SK-N-SH treated with all-trans-retinoic acid at 6 μM for 48 hours (cell line): ENCODE measurements around the gene SCIMP.

Experiments used
- ATAC-seq: fragments of 200-7000 bp; cut with Tn5 transposase; 3 replicates; pipeline ENCODE4 v1.9.1; 2020; ENCODE audit warnings: mild to moderate bottlenecking, moderate library complexity
- ARNTL ChIP-seq: fragments of 450-650 bp; formaldehyde crosslinking; IDR thresholded peaks from 2 replicates; pipeline ENCODE4 v1.5.0; 2020; ENCODE audit warnings: low read depth, mild to moderate bottlenecking, moderate library complexity, borderline replicate concordance
- BACH2 ChIP-seq: fragments of 250-450 bp; sonication (Bioruptor Pico); IDR thresholded peaks from 2 replicates; pipeline ENCODE4 v1.9.0; 2021; ENCODE audit warnings: mild to moderate bottlenecking, borderline replicate concordance
- ESRRG ChIP-seq: fragments of 250-450 bp; sonication (Bioruptor Pico); IDR thresholded peaks from 2 replicates; pipeline ENCODE4 v1.6.1; 2021; ENCODE audit warnings: mild to moderate bottlenecking
- GLIS3 ChIP-seq: fragments of 250-450 bp; sonication (Bioruptor Pico); IDR thresholded peaks from 2 replicates; pipeline ENCODE4 v1.5.0; 2020; ENCODE audit warnings: mild to moderate bottlenecking, moderate library complexity
- ISL1 ChIP-seq: fragments of 250-450 bp; sonication (Bioruptor Pico); IDR thresholded peaks from 2 replicates; pipeline ENCODE4 v2.1.2; 2022; ENCODE audit warnings: mild to moderate bottlenecking, moderate library complexity
- OSR1 ChIP-seq: fragments of 250-450 bp; sonication (Bioruptor Pico); IDR thresholded peaks from 2 replicates; pipeline ENCODE4 v1.8.0; 2022; ENCODE audit warnings: moderate library complexity, mild to moderate bottlenecking, inconsistent platforms
- PPARA ChIP-seq: fragments of 250-450 bp; sonication (Bioruptor Pico); IDR thresholded peaks from 2 replicates; pipeline ENCODE4 v1.5.0; 2020; ENCODE audit warnings: mild to moderate bottlenecking, borderline replicate concordance
- RARB ChIP-seq: fragments of 250-450 bp; sonication (Bioruptor Pico); IDR thresholded peaks from 2 replicates; pipeline ENCODE4 v1.8.0; 2021; ENCODE audit warnings: mild to moderate bottlenecking, moderate library complexity
- SNAI2 ChIP-seq: fragments of 250-450 bp; sonication (Bioruptor Pico); IDR thresholded peaks from 2 replicates; pipeline ENCODE4 v1.5.0; 2020; ENCODE audit warnings: mild to moderate bottlenecking, moderate library complexity
- TOX ChIP-seq: fragments of 250-450 bp; sonication (Bioruptor Pico); IDR thresholded peaks from 2 replicates; pipeline ENCODE4 v1.8.0; 2021; ENCODE audit warnings: mild to moderate bottlenecking, moderate library complexity, borderline replicate concordance
- ZC3H10 ChIP-seq: fragments of 250-450 bp; sonication (Bioruptor Pico); IDR thresholded peaks from 2 replicates; pipeline ENCODE4 v1.5.1; 2021; ENCODE audit warnings: mild to moderate bottlenecking, moderate library complexity
- ZFP3 ChIP-seq: fragments of 250-450 bp; sonication (Bioruptor Pico); IDR thresholded peaks from 2 replicates; pipeline ENCODE4 v1.5.0; 2020; ENCODE audit warnings: mild to moderate bottlenecking, moderate library complexity
- ZFP30 ChIP-seq: fragments of 450-650 bp; formaldehyde crosslinking; IDR thresholded peaks from 2 replicates; pipeline ENCODE4 v1.5.0; 2022; ENCODE audit warnings: mild to moderate bottlenecking, moderate library complexity
- ZNF565 ChIP-seq: fragments of 450-650 bp; formaldehyde crosslinking; conservative IDR thresholded peaks from 2 replicates; pipeline ENCODE4 v1.5.0; 2020; ENCODE audit warnings: low read depth, mild to moderate bottlenecking, moderate library complexity
- ZNF70 ChIP-seq: fragments of 450-650 bp; formaldehyde crosslinking; IDR thresholded peaks from 2 replicates; pipeline ENCODE4 v1.5.0; 2020; ENCODE audit warnings: mild to moderate bottlenecking, moderate library complexity
- ZNF8 ChIP-seq: fragments of 450-650 bp; formaldehyde crosslinking; IDR thresholded peaks from 2 replicates; pipeline ENCODE4 v1.5.0; 2020; ENCODE audit warnings: mild to moderate bottlenecking, moderate library complexity
- TF ChIP-seq, protein P1 (sequence below): fragments of 250-450 bp; sonication (Bioruptor Pico); IDR thresholded peaks from 2 replicates; pipeline ENCODE4 v1.5.0; 2020; ENCODE audit warnings: mild to moderate bottlenecking, moderate library complexity
- TF ChIP-seq, protein P2 (sequence below): fragments of 250-450 bp; sonication (Bioruptor Pico); IDR thresholded peaks from 2 replicates; pipeline ENCODE4 v1.5.1; 2020; ENCODE audit warnings: low read depth, mild to moderate bottlenecking, moderate library complexity
- TF ChIP-seq, protein P3 (sequence below): fragments of 250-450 bp; sonication (Bioruptor Pico); IDR thresholded peaks from 2 replicates; pipeline ENCODE4 v1.5.1; 2021; ENCODE audit warnings: mild to moderate bottlenecking, moderate library complexity
- TF ChIP-seq, protein P4 (sequence below): fragments of 250-450 bp; sonication (Bioruptor Pico); IDR thresholded peaks from 2 replicates; pipeline ENCODE4 v1.8.0; 2020; ENCODE audit warnings: mild to moderate bottlenecking, moderate library complexity, borderline replicate concordance

SCIMP gene

DNA sequence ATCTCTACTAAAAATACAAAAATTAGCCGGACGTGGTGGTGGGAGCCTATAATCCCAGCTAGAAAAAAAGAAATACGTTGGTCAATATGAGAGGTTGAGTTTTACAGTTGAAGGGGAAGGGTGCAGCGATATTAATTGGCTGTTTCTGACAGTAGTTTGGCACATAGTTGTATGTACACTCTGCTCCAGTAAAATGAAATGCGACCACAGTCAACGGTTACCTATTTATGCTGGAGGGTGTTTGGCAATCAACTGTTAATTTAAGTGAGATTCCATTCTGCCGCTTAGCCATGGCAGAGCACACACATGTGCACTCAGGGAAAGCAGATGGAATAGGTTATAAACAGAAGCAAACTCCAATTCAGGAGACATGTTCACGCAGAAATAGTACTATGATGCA, 33.6 kb downstream of the SCIMP start:
- no peak for ATAC-seq
- TF ChIP-seq PPARA = no peak
- no peak for TF ChIP-seq ZNF565 (CRISPR knock-in tag)
- no peak for TF ChIP-seq GLIS3 (CRISPR knock-in tag)
- TF ChIP-seq BACH2 = no peak
- no peak for TF ChIP-seq ZFP3 (CRISPR knock-in tag)
- TF ChIP-seq ZNF8 = no peak
- TF ChIP-seq OSR1 = no peak
- no peak for TF ChIP-seq TOX (CRISPR knock-in tag)
- TF ChIP-seq, protein P1, sequence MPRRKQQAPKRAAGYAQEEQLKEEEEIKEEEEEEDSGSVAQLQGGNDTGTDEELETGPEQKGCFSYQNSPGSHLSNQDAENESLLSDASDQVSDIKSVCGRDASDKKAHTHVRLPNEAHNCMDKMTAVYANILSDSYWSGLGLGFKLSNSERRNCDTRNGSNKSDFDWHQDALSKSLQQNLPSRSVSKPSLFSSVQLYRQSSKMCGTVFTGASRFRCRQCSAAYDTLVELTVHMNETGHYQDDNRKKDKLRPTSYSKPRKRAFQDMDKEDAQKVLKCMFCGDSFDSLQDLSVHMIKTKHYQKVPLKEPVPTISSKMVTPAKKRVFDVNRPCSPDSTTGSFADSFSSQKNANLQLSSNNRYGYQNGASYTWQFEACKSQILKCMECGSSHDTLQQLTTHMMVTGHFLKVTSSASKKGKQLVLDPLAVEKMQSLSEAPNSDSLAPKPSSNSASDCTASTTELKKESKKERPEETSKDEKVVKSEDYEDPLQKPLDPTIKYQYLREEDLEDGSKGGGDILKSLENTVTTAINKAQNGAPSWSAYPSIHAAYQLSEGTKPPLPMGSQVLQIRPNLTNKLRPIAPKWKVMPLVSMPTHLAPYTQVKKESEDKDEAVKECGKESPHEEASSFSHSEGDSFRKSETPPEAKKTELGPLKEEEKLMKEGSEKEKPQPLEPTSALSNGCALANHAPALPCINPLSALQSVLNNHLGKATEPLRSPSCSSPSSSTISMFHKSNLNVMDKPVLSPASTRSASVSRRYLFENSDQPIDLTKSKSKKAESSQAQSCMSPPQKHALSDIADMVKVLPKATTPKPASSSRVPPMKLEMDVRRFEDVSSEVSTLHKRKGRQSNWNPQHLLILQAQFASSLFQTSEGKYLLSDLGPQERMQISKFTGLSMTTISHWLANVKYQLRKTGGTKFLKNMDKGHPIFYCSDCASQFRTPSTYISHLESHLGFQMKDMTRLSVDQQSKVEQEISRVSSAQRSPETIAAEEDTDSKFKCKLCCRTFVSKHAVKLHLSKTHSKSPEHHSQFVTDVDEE (CRISPR knock-in tag) = no peak
- TF ChIP-seq, protein P2, sequence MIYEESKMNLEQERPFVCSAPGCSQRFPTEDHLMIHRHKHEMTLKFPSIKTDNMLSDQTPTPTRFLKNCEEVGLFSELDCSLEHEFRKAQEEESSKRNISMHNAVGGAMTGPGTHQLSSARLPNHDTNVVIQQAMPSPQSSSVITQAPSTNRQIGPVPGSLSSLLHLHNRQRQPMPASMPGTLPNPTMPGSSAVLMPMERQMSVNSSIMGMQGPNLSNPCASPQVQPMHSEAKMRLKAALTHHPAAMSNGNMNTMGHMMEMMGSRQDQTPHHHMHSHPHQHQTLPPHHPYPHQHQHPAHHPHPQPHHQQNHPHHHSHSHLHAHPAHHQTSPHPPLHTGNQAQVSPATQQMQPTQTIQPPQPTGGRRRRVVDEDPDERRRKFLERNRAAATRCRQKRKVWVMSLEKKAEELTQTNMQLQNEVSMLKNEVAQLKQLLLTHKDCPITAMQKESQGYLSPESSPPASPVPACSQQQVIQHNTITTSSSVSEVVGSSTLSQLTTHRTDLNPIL (CRISPR knock-in tag) = no peak
- no peak for TF ChIP-seq ARNTL (CRISPR knock-in tag)
- TF ChIP-seq SNAI2 (CRISPR knock-in tag) = no peak

DNA sequence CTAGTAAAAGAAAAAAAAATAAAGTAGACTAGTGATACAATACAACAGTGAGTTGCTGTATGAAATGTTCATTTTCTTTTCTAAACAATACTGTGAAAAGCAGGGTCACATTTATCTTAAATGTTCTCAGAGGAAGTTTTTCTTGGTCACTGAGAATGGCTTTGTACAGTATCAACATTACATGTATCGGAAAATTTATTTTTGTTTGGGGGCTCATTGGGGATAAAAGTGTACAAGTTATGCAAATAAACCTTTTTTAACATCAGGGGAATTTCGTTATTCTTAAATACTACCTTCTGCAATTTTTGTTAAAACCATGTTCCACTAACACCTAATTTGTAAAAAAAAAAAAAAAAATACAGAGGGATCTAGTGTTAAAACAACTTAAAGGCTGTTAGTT, 34.3 kb downstream of the SCIMP start:
- TF ChIP-seq BACH2 = no peak
- TF ChIP-seq ZC3H10 (CRISPR knock-in tag) = no peak
- TF ChIP-seq, protein P1 (CRISPR knock-in tag) = no peak
- no peak for TF ChIP-seq ARNTL (CRISPR knock-in tag)
- no peak for TF ChIP-seq ZNF565 (CRISPR knock-in tag)
- TF ChIP-seq ESRRG (CRISPR knock-in tag) = no peak
- no peak for TF ChIP-seq TOX (CRISPR knock-in tag)
- TF ChIP-seq, protein P3, sequence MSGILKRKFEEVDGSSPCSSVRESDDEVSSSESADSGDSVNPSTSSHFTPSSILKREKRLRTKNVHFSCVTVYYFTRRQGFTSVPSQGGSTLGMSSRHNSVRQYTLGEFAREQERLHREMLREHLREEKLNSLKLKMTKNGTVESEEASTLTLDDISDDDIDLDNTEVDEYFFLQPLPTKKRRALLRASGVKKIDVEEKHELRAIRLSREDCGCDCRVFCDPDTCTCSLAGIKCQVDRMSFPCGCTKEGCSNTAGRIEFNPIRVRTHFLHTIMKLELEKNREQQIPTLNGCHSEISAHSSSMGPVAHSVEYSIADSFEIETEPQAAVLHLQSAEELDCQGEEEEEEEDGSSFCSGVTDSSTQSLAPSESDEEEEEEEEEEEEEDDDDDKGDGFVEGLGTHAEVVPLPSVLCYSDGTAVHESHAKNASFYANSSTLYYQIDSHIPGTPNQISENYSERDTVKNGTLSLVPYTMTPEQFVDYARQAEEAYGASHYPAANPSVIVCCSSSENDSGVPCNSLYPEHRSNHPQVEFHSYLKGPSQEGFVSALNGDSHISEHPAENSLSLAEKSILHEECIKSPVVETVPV (CRISPR knock-in tag) = no peak
- no peak for TF ChIP-seq PPARA
- no peak for TF ChIP-seq ZFP3 (CRISPR knock-in tag)
- no peak for ATAC-seq

DNA sequence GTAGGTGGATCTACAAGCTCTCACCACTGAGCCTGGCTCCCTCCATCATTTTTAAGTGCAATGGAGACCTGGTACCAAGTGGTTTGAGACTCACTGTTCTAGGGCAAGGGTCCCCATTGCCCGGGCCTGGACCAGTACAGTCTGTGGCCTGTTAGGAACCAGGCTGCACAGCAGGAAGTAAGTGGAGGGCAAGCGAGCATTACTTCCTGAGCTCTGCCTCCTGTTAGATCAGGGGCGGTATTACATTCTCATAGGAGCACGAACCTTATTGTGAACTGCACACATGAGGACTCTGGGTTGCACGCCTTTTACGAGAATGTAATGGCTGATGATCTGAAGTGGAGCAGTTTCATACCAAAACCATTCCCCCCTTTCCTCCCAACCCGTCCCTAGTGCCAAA, 36.2 kb downstream of the SCIMP start:
- ATAC-seq = no peak
- no peak for TF ChIP-seq OSR1
- TF ChIP-seq ARNTL (CRISPR knock-in tag) = no peak
- TF ChIP-seq ZNF70 (CRISPR knock-in tag) = no peak
- TF ChIP-seq, protein P1 (CRISPR knock-in tag) = no peak
- TF ChIP-seq, protein P4, sequence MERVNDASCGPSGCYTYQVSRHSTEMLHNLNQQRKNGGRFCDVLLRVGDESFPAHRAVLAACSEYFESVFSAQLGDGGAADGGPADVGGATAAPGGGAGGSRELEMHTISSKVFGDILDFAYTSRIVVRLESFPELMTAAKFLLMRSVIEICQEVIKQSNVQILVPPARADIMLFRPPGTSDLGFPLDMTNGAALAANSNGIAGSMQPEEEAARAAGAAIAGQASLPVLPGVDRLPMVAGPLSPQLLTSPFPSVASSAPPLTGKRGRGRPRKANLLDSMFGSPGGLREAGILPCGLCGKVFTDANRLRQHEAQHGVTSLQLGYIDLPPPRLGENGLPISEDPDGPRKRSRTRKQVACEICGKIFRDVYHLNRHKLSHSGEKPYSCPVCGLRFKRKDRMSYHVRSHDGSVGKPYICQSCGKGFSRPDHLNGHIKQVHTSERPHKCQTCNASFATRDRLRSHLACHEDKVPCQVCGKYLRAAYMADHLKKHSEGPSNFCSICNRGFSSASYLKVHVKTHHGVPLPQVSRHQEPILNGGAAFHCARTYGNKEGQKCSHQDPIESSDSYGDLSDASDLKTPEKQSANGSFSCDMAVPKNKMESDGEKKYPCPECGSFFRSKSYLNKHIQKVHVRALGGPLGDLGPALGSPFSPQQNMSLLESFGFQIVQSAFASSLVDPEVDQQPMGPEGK (CRISPR knock-in tag) = no peak
- TF ChIP-seq ZFP30 (CRISPR knock-in tag) = no peak
- TF ChIP-seq RARB (CRISPR knock-in tag) = no peak
- TF ChIP-seq ISL1 (CRISPR knock-in tag) = no peak
- no peak for TF ChIP-seq ZC3H10 (CRISPR knock-in tag)
- TF ChIP-seq ZNF565 (CRISPR knock-in tag) = no peak
- TF ChIP-seq, protein P2 (CRISPR knock-in tag) = no peak
- no peak for TF ChIP-seq PPARA
- TF ChIP-seq, protein P3 (CRISPR knock-in tag) = no peak
- no peak for TF ChIP-seq ZFP3 (CRISPR knock-in tag)
- no peak for TF ChIP-seq TOX (CRISPR knock-in tag)
